ENCODE data around the gene AMPH.

Gene AMPH

GRCh38 chr7:38506004-38506403 lies 125.2 kb downstream of the AMPH start:
- Histone ChIP-seq H2AFZ (ENCODE audit: low read length, unreplicated experiment) (no peak overlapping the region), H3K4me1 (ENCODE audit: control insufficient read depth, insufficient read depth, low read length, unreplicated experiment) (peaks cover 23% of the 10 kb centered on the region), H3K36me3 (ENCODE audit: insufficient read depth, low read length) (no peaks in the 10 kb centered on the region), H3K4me3 (ENCODE audit: low read depth, low read length) (no peak overlapping the region), H3K27ac (ENCODE audit: low read depth, low read length) (peak overlapping the region; percentile 52; the same call in 1 of the 2 replicates), H3K27me3 (ENCODE audit: insufficient read depth, low read length) (no peaks in the 10 kb centered on the region), H3K79me2 (ENCODE audit: control insufficient read depth, insufficient read depth, low read length, unreplicated experiment) (no peaks in the 10 kb centered on the region)

GRCh38 chr7:38504684-38505083 lies 126.5 kb downstream of the AMPH start:
- Histone ChIP-seq H3K4me3 (ENCODE audit: low read depth, low read length) (no peak overlapping the region), H3K27ac (ENCODE audit: low read depth, low read length) (no peak overlapping the region), H3K4me1 (ENCODE audit: control insufficient read depth, insufficient read depth, low read length, unreplicated experiment) (peaks cover 23% of the 10 kb centered on the region), H2AFZ (ENCODE audit: low read length, unreplicated experiment) (no peak overlapping the region), H3K36me3 (ENCODE audit: insufficient read depth, low read length) (no peaks in the 10 kb centered on the region), H3K79me2 (ENCODE audit: control insufficient read depth, insufficient read depth, low read length, unreplicated experiment) (no peaks in the 10 kb centered on the region), H3K27me3 (ENCODE audit: insufficient read depth, low read length) (no peaks in the 10 kb centered on the region)

- Histone ChIP-seq H3K4me3 (ENCODE audit: low read depth, low read length) (no peak overlapping the region), H3K27ac (ENCODE audit: low read depth, low read length) (no peak overlapping the region), H2AFZ (ENCODE audit: low read length, unreplicated experiment) (no peak overlapping the region), H3K4me1 (ENCODE audit: control insufficient read depth, insufficient read depth, low read length, unreplicated experiment) (peaks cover 23% of the 10 kb centered on the region), H3K36me3 (ENCODE audit: insufficient read depth, low read length) (no peaks in the 10 kb centered on the region), H3K27me3 (ENCODE audit: insufficient read depth, low read length) (no peaks in the 10 kb centered on the region), H3K79me2 (ENCODE audit: control insufficient read depth, insufficient read depth, low read length, unreplicated experiment) (no peaks in the 10 kb centered on the region)
Observed at GRCh38 chr7:38502848-38503247, 128.3 kb downstream of the AMPH start.

- peaks cover 18% of the 10 kb centered on the region for H3K4me1 ChIP-seq (ENCODE audit: control insufficient read depth, insufficient read depth, low read length, unreplicated experiment)
- no peaks in the 10 kb centered on the region for H3K27me3 ChIP-seq (ENCODE audit: insufficient read depth, low read length)
- no peak overlapping the region for H2AFZ ChIP-seq (ENCODE audit: low read length, unreplicated experiment)
- H3K4me3 ChIP-seq (ENCODE audit: low read depth, low read length): no peak overlapping the region
- no peak overlapping the region for H3K27ac ChIP-seq (ENCODE audit: low read depth, low read length)
- H3K36me3 ChIP-seq (ENCODE audit: insufficient read depth, low read length): no peaks in the 10 kb centered on the region
- H3K79me2 ChIP-seq (ENCODE audit: control insufficient read depth, insufficient read depth, low read length, unreplicated experiment): no peaks in the 10 kb centered on the region
Observed at GRCh38 chr7:38502289-38502688, 128.9 kb downstream of the AMPH start.

GRCh38 chr7:38492010-38492409 lies 139.2 kb downstream of the AMPH start:
- Histone ChIP-seq H3K27ac (ENCODE audit: low read depth, low read length) (no peak overlapping the region), H3K4me1 (ENCODE audit: control insufficient read depth, insufficient read depth, low read length, unreplicated experiment) (no peaks in the 10 kb centered on the region), H3K36me3 (ENCODE audit: insufficient read depth, low read length) (no peaks in the 10 kb centered on the region), H2AFZ (ENCODE audit: low read length, unreplicated experiment) (no peak overlapping the region), H3K27me3 (ENCODE audit: insufficient read depth, low read length) (no peaks in the 10 kb centered on the region), H3K4me3 (ENCODE audit: low read depth, low read length) (no peak overlapping the region), H3K79me2 (ENCODE audit: control insufficient read depth, insufficient read depth, low read length, unreplicated experiment) (no peaks in the 10 kb centered on the region)

- no peak overlapping the region for H3K27ac ChIP-seq (ENCODE audit: low read depth, low read length)
Observed at GRCh38 chr7:38482521-38482920, 148.7 kb downstream of the AMPH start.

GRCh38 chr7:38481401-38481800 lies 149.8 kb downstream of the AMPH start:
- no peaks in the 10 kb centered on the region for H3K79me2 ChIP-seq (ENCODE audit: control insufficient read depth, insufficient read depth, low read length, unreplicated experiment)
- H3K27me3 ChIP-seq (ENCODE audit: insufficient read depth, low read length): no peaks in the 10 kb centered on the region
- H3K27ac ChIP-seq (ENCODE audit: low read depth, low read length): no peak overlapping the region
- no peak overlapping the region for H2AFZ ChIP-seq (ENCODE audit: low read length, unreplicated experiment)
- no peaks in the 10 kb centered on the region for H3K36me3 ChIP-seq (ENCODE audit: insufficient read depth, low read length)
- no peak overlapping the region for H3K4me3 ChIP-seq (ENCODE audit: low read depth, low read length)
- peaks cover 10% of the 10 kb centered on the region for H3K4me1 ChIP-seq (ENCODE audit: control insufficient read depth, insufficient read depth, low read length, unreplicated experiment)

More at GRCh38 chr7:38482521-38482920, 148.7 kb downstream of the AMPH start:
- no peak overlapping the region for H2AFZ ChIP-seq (ENCODE audit: low read length, unreplicated experiment)
- no peaks in the 10 kb centered on the region for H3K79me2 ChIP-seq (ENCODE audit: control insufficient read depth, insufficient read depth, low read length, unreplicated experiment)
- no peaks in the 10 kb centered on the region for H3K36me3 ChIP-seq (ENCODE audit: insufficient read depth, low read length)
- H3K4me3 ChIP-seq (ENCODE audit: low read depth, low read length): no peak overlapping the region
- H3K4me1 ChIP-seq (ENCODE audit: control insufficient read depth, insufficient read depth, low read length, unreplicated experiment): peaks cover 10% of the 10 kb centered on the region
- H3K27me3 ChIP-seq (ENCODE audit: insufficient read depth, low read length): no peaks in the 10 kb centered on the region

- H3K36me3 ChIP-seq (ENCODE audit: insufficient read depth, low read length): no peaks in the 10 kb centered on the region
- peak overlapping the region; percentile 1 for H2AFZ ChIP-seq (ENCODE audit: low read length, unreplicated experiment)
- H3K4me1 ChIP-seq (ENCODE audit: control insufficient read depth, insufficient read depth, low read length, unreplicated experiment): peaks cover 10% of the 10 kb centered on the region
- H3K27me3 ChIP-seq (ENCODE audit: insufficient read depth, low read length): no peaks in the 10 kb centered on the region
- H3K79me2 ChIP-seq (ENCODE audit: control insufficient read depth, insufficient read depth, low read length, unreplicated experiment): no peaks in the 10 kb centered on the region
- H3K4me3 ChIP-seq (ENCODE audit: low read depth, low read length): no peak overlapping the region
- H3K27ac ChIP-seq (ENCODE audit: low read depth, low read length): peak overlapping the region; percentile 34; the same call in 1 of the 2 replicates
Observed at GRCh38 chr7:38478404-38478803, 152.8 kb downstream of the AMPH start.

- Histone ChIP-seq H2AFZ (ENCODE audit: low read length, unreplicated experiment) (no peak overlapping the region), H3K27ac (ENCODE audit: low read depth, low read length) (no peak overlapping the region), H3K27me3 (ENCODE audit: insufficient read depth, low read length) (no peaks in the 10 kb centered on the region), H3K79me2 (ENCODE audit: control insufficient read depth, insufficient read depth, low read length, unreplicated experiment) (no peaks in the 10 kb centered on the region), H3K4me1 (ENCODE audit: control insufficient read depth, insufficient read depth, low read length, unreplicated experiment) (peaks cover 10% of the 10 kb centered on the region), H3K4me3 (ENCODE audit: low read depth, low read length) (no peak overlapping the region), H3K36me3 (ENCODE audit: insufficient read depth, low read length) (no peaks in the 10 kb centered on the region)
Observed at GRCh38 chr7:38477333-38477732, 153.8 kb downstream of the AMPH start.

- H3K27me3 ChIP-seq (ENCODE audit: insufficient read depth, low read length): no peaks in the 10 kb centered on the region
- H3K79me2 ChIP-seq (ENCODE audit: control insufficient read depth, insufficient read depth, low read length, unreplicated experiment): no peaks in the 10 kb centered on the region
- H3K4me3 ChIP-seq (ENCODE audit: low read depth, low read length): no peak overlapping the region
- H3K27ac ChIP-seq (ENCODE audit: low read depth, low read length): no peak overlapping the region
- no peaks in the 10 kb centered on the region for H3K36me3 ChIP-seq (ENCODE audit: insufficient read depth, low read length)
- peaks cover 10% of the 10 kb centered on the region for H3K4me1 ChIP-seq (ENCODE audit: control insufficient read depth, insufficient read depth, low read length, unreplicated experiment)
- no peak overlapping the region for H2AFZ ChIP-seq (ENCODE audit: low read length, unreplicated experiment)
Observed at GRCh38 chr7:38476764-38477163, 154.4 kb downstream of the AMPH start.

GRCh38 chr7:38465956-38466355 lies 165.2 kb downstream of the AMPH start:
- H3K79me2 ChIP-seq (ENCODE audit: control insufficient read depth, insufficient read depth, low read length, unreplicated experiment): no peaks in the 10 kb centered on the region
- H3K4me1 ChIP-seq (ENCODE audit: control insufficient read depth, insufficient read depth, low read length, unreplicated experiment): peaks cover 15% of the 10 kb centered on the region
- no peak overlapping the region for H3K4me3 ChIP-seq (ENCODE audit: low read depth, low read length)
- no peaks in the 10 kb centered on the region for H3K36me3 ChIP-seq (ENCODE audit: insufficient read depth, low read length)
- H3K27me3 ChIP-seq (ENCODE audit: insufficient read depth, low read length): no peaks in the 10 kb centered on the region
- no peak overlapping the region for H3K27ac ChIP-seq (ENCODE audit: low read depth, low read length)
- no peak overlapping the region for H2AFZ ChIP-seq (ENCODE audit: low read length, unreplicated experiment)
